Epithelial cell of esophagus (primary cell): Measurements from ENCODE around the gene TAMALIN.

Experiments
- DNase-seq: peaks from one replicate; pipeline ENCODE4 v3.0.0; 2010; ENCODE audit warnings: low read depth
- H3K4me3 ChIP-seq: 2 replicates; pipeline ENCODE4 v1.5.1; 2011; ENCODE audit warnings: mild to moderate bottlenecking, low read length, control low read depth
- CTCF ChIP-seq: IDR thresholded peaks from 2 replicates; pipeline ENCODE4 v1.5.1; 2011; ENCODE audit warnings: low read depth, mild to moderate bottlenecking, low read length, control low read depth, inconsistent platforms; ENCODE audit not compliant: insufficient read depth; ENCODE audit errors: missing control alignments

The TAMALIN gene

GRCh38 chr12:52006726-52007157, at the start of gene TAMALIN:
Gene TAMALIN, plus strand, starts transcription at chr12:52006946. Its CDS starts 74 bp downstream, at chr12:52007020.
- DNase-seq: no peak
- TF ChIP-seq CTCF: no peak
- no peak within 1 kb of the TSS for H3K4me3 ChIP-seq

- TF ChIP-seq CTCF: no peak
- no peak overlapping the region for H3K4me3 ChIP-seq
- DNase-seq: no peak
Measured at GRCh38 chr12:51958542-51958941, 48.2 kb upstream of the TAMALIN start.

GRCh38 chr12:51959211-51959610, 47.5 kb upstream of the TAMALIN start:
- H3K4me3 ChIP-seq: no peak overlapping the region
- DNase-seq: peak; percentile 20
- TF ChIP-seq CTCF: no peak

GRCh38 chr12:51959921-51960320, 46.8 kb upstream of the TAMALIN start:
- H3K4me3 ChIP-seq: no peak overlapping the region
- no peak for TF ChIP-seq CTCF
- no peak for DNase-seq

- no peak for TF ChIP-seq CTCF
- H3K4me3 ChIP-seq: no peak overlapping the region
- DNase-seq: no peak
Measured at GRCh38 chr12:51960488-51960887, 46.3 kb upstream of the TAMALIN start.

GRCh38 chr12:51960890-51961289, 45.9 kb upstream of the TAMALIN start:
- no peak for DNase-seq

More at GRCh38 chr12:51960890-51961289, 45.9 kb upstream of the TAMALIN start:
- no peak for TF ChIP-seq CTCF
- no peak overlapping the region for H3K4me3 ChIP-seq
